Stomach (tissue), 9 donors: Measurements from ENCODE around the gene SENP1. TPM values are rescaled to one million over a fixed set of nuclear protein-coding genes. Genes with fewer than 3 reads are reported as not detected.

Experiments
- DNase-seq, 2 donors: peaks; one replicate each; pipeline versions ENCODE4 v3.0.0 to v3.0.0-alpha.2; 2013 to 2019
- H3K27ac ChIP-seq, 5 donors: fragments of 200-600 bp in 4 of 5; sonication (generic) in 4 of 5; one replicate each; pipeline ENCODE4 v1.5.1; 2013 to 2019; ENCODE audit warnings: mild to moderate bottlenecking in 1 of 5, moderate library complexity in 1 of 5
- H3K27me3 ChIP-seq, 3 donors: fragments of 200-600 bp; sonication (generic); one replicate each; pipeline ENCODE4 v1.5.1; 2017 to 2019; ENCODE audit warnings: mixed run types in 1 of 3
- H3K36me3 ChIP-seq, 4 donors: fragments of 200-600 bp; sonication (generic); 1 replicate in 3 of 4; 2 replicates in 1 of 4; pipeline ENCODE4 v1.5.1; 2016 to 2019
- H3K4me1 ChIP-seq, 4 donors: fragments of 200-600 bp; sonication (generic); one replicate each; pipeline ENCODE4 v1.5.1; 2016 to 2019
- H3K4me3 ChIP-seq, 4 donors: fragments of 200-600 bp; sonication (generic) in 3 of 4; one replicate each; pipeline ENCODE4 v1.5.1; 2016 to 2019; ENCODE audit warnings: mild to moderate bottlenecking in 1 of 4
- H3K9me3 ChIP-seq, 4 donors: fragments of 200-600 bp; sonication (generic); one replicate each; pipeline ENCODE4 v1.5.1; 2016 to 2019
- CTCF ChIP-seq, 7 experiments: fragments of 450-650 bp in 4 of 7; fragments of 200-600 bp in 3 of 7; sonication (generic) in 3 of 7; IDR thresholded peaks; one replicate each; pipeline ENCODE4 v1.5.1; 2016 to 2019; ENCODE audit warnings: antibody characterized with exemption in 7 of 7, control low read depth in 2 of 7, mild to moderate bottlenecking in 1 of 7
- EP300 ChIP-seq: sonication (generic); formaldehyde crosslinking; IDR thresholded peaks from one replicate; pipeline ENCODE4 v1.6.1; 2017; ENCODE audit warnings: antibody characterized with exemption
- POLR2A ChIP-seq, 4 donors: fragments of 450-650 bp; IDR thresholded peaks; one replicate each; pipeline ENCODE4 v1.6.1; 2016; ENCODE audit warnings: antibody characterized with exemption in 4 of 4, control low read depth in 2 of 4, mild to moderate bottlenecking in 1 of 4, moderate library complexity in 1 of 4
- POLR2AphosphoS5 ChIP-seq, 3 donors: sonication (generic); formaldehyde crosslinking; IDR thresholded peaks; one replicate each; pipeline ENCODE4 v1.6.1; 2016; ENCODE audit warnings: antibody characterized with exemption in 3 of 3
- WGBS, 5 donors: extraction: QIAGEN DNeasy Blood & Tissue Kit in 3 of 5; methylation state at CpG; one replicate each; pipeline versions ENCODE4 v1.1.5 to v1.1.7; 2013 to 2018; 5-methylcytosine and 5-hydroxymethylcytosine counted together
- intact Hi-C: fragments of 100-400 bp; cut with DNase I; formaldehyde crosslinking; loops from one replicate; pipeline ENCODE4 v1.15.1; 2023; ENCODE audit warnings: low total_unique reads
- polyA plus RNA-seq, 3 donors: library from polyadenylated mRNA; stranded (reverse); fragments of 200-250 nt; gene quantifications; one replicate each; pipeline ENCODE4 v1.2.3, GENCODE V29; 2013
- total RNA-seq, 5 donors: library from RNA; depleted of rRNA; stranded (reverse); fragments of >200 nt; gene quantifications; one replicate each; pipeline versions ENCODE4 v1.1.0 to v1.2.3, GENCODE V29; 2014 to 2016
- donor health status: healthy with polysubstance abuse.
- donor health status: Bipolar disorder and iron deficiency.
- donor health status: healthy.

Gene SENP1
- total and polyA plus RNA-seq, 8 donors: 2.9 to 27.5 (median 10.6) TPM

GRCh38 chr12:48050174-48050573 lies 55.7 kb downstream of the SENP1 start:
- Histone ChIP-seq H3K36me3 (peaks cover 17 to 61% (median 60%) of the 10 kb centered on the region in 4 donors), H3K27me3 (no peaks in the 10 kb centered on the region), H3K27ac (no peak overlapping the region), H3K4me3 (no peak overlapping the region), H3K4me1 (no peaks in the 10 kb centered on the region), H3K9me3 (no peaks in the 10 kb centered on the region)
- WGBS, 5 donors: 86 to 93% (median 87%) methylated on average over 6 of the region's 6 CpGs
- TF ChIP-seq CTCF (IDR thresholded peaks at IDR 0.05) (no peak), EP300 (no peak), POLR2A (IDR thresholded peaks at IDR 0.05) (no peak), POLR2AphosphoS5 (IDR thresholded peaks at IDR 0.05) (no peak)
- intact Hi-C loops: no loop called here
- DNase-seq: no peak

DNA sequence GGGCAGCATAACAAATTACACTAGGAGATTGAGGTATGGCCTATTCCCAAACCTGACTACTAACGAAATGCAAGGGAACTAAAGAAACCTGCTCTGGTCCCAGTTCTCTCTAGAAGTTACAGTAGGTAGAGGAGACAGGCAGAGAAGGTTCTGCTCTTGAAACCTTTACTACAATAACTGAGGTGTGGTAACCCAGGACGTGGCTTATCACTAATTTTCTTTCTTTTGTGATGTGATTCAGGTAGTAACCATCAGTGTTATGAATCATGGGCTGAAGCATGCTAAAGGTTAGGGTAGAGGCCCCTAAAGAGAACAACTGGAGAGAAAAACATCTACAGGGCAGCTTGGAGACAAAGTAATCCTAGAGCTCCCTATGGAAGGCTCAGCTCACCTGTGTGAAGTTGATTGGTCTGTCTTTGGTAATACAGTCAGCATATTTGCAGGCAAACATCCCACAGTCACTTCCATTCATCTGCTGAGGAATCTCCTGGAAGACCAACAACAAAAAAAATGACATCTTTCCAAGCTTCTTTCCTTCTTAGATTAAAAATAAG lies 59.8 kb downstream of the SENP1 start:
- DNase-seq: peak in 1 of 2 donors; percentile 45
- no peaks in the 10 kb centered on the region for H3K4me1 ChIP-seq
- no peaks in the 10 kb centered on the region for H3K9me3 ChIP-seq
- peaks cover 25 to 85% (median 79%) of the 10 kb centered on the region in 4 donors for H3K36me3 ChIP-seq
- H3K27me3 ChIP-seq: no peaks in the 10 kb centered on the region
- intact Hi-C loops: no loop called here
- 60 to 79% (median 71%) methylated on average over 2 of the region's 2 CpGs for WGBS, 5 donors
- H3K4me3 ChIP-seq: no peak overlapping the region
- no peak for TF ChIP-seq EP300
- H3K27ac ChIP-seq: peak overlapping the region in 1 of 5 donors; percentile 2

DNA sequence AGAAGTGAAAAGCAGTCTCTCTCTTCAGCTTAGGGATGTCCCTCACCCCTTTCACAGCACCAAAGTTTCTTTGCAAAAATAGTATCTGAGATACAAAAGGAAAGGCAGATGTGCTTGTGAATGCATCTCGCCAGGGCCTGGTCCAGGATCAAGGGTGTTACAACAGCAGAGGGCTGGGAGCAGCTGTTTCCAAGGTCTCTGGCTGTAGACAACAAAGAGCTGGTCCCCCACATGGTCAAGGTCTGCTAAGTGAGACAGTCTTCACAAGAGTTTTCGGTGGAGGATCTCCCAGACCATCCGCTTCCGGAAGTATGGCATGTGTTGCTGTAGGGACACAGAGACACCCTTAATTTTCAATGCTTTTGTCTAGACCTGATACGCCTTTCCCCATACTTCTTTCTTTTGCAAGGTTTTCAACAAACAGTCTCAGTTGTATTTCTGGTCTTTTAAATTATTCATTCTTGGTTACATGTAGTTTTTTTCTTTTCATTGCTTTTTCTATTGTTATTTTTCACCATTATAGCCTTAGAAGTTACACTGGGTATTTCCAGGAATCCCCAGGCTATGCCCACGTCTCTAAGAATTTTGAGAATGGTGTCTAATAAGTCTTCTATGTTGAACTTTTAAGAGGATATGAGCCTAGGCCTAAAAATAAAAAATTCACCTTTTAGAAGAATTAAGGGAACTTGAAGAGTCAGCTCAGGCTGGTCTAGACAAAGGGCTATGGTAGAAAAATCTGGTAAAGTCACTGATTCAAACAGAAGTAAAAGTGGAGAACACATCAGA lies 60.6 kb downstream of the SENP1 start:
- 95 to 96% (median 95%) methylated on average over 6 of the region's 6 CpGs for WGBS, 5 donors
- Histone ChIP-seq H3K27ac (no peak overlapping the region), H3K27me3 (no peaks in the 10 kb centered on the region), H3K36me3 (peaks cover 25 to 78% (median 76%) of the 10 kb centered on the region in 4 donors), H3K4me1 (no peaks in the 10 kb centered on the region), H3K4me3 (no peak overlapping the region), H3K9me3 (no peaks in the 10 kb centered on the region)
- intact Hi-C loops: no loop called here
- DNase-seq: no peak
- TF ChIP-seq POLR2A (IDR thresholded peaks at IDR 0.05) (no peak), CTCF (IDR thresholded peaks at IDR 0.05) (no peak), POLR2AphosphoS5 (IDR thresholded peaks at IDR 0.05) (no peak), EP300 (no peak)

DNA sequence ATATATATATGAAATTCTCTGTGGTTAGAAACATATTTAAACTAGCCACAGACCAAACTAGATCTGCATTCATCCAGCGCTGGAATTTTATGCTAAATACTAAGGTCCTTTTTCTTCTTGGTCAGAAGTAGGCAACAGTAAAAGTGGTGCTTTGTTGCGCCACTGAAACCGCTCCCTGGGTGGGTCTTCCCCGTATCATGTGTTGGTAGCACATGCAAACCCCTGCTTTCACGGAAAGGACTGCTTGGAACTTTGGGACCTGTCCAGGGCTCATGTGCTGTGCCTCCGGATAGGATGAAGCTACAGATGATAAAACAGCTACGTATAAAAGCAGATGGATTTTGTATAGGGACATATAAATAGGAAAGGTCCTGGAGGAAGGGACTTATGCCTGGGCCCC lies 61.5 kb downstream of the SENP1 start:
- Histone ChIP-seq H3K27me3 (no peaks in the 10 kb centered on the region), H3K27ac (no peak overlapping the region), H3K4me1 (no peaks in the 10 kb centered on the region), H3K36me3 (peaks cover 25 to 69% (median 68%) of the 10 kb centered on the region in 4 donors), H3K4me3 (no peak overlapping the region), H3K9me3 (no peaks in the 10 kb centered on the region)
- no peak for DNase-seq
- intact Hi-C loops: no loop called here
- WGBS, 5 donors: 92 to 96% (median 94%) methylated on average over 7 of the region's 7 CpGs
- no peak for TF ChIP-seq POLR2A (IDR thresholded peaks at IDR 0.05)
- TF ChIP-seq CTCF (IDR thresholded peaks at IDR 0.05): no peak
- no peak for TF ChIP-seq EP300
- no peak for TF ChIP-seq POLR2AphosphoS5 (IDR thresholded peaks at IDR 0.05)

- Histone ChIP-seq H3K36me3 (peaks cover 20 to 63% (median 62%) of the 10 kb centered on the region in 4 donors), H3K9me3 (no peaks in the 10 kb centered on the region), H3K27me3 (no peaks in the 10 kb centered on the region), H3K27ac (no peak overlapping the region), H3K4me3 (no peak overlapping the region), H3K4me1 (no peaks in the 10 kb centered on the region)
- WGBS, 5 donors: 76 to 92% (median 81%) methylated on average over 4 of the region's 4 CpGs
- no peak for DNase-seq
- intact Hi-C loops: no loop called here
- TF ChIP-seq POLR2A (IDR thresholded peaks at IDR 0.05) (no peak), CTCF (IDR thresholded peaks at IDR 0.05) (no peak), EP300 (no peak), POLR2AphosphoS5 (IDR thresholded peaks at IDR 0.05) (no peak)
Measured at GRCh38 chr12:48043771-48044170, 62.1 kb downstream of the SENP1 start.
